Activated CD4-positive, CD25-positive, alpha-beta regulatory T cell (primary cell): ENCODE results near the gene NDUFS3.

Experiments used
- DNase-seq, 4 experiments: peaks; one replicate each; lab custom pipeline; 2025; lab: John Stamatoyannopoulos, UW

The NDUFS3 gene

DNA sequence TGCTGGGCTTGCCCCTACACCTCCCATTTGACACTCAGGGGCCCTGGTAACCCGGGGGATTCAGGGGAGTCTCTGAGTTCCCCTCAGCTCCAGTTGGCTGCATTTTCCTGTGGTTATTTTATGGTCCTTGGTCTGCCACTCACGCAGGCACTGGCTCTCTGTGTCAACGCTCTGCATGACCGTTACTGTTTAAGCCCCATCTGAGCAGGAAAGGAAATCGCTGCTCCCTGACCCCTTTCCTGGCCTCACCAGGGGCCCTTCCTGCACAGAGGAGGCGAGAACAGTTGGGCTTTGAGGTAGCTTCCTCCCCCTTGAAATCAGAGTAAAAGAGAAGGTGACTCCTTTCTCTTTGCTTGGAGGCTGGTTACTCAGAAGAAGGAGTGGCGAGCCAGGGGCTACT is 12.9 kb downstream of the NDUFS3 start:
- DNase-seq = no peak

DNA sequence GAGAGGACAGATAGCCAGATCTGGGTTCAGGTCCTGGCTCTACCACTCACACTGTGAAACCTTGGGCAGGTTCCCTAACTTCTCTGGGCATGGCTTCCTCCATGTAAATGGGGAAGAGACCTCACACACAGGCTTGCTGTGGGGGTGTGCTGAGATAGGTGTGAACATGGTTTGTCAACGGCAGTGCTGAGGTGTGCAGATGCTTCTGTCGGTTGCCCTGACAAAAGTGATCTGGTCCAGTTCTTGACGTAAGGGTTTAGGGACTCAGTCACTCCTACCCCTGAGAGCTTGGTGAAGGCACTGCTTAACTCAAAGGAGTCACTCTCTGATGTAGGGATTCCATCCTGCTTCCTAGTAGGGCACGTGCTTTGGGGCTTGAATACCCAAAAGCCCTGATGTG is 13.4 kb downstream of the NDUFS3 start:
- DNase-seq = no peak

GRCh38 chr11:47592970-47593369 is 14.1 kb downstream of the NDUFS3 start:
- no peak for DNase-seq

DNA sequence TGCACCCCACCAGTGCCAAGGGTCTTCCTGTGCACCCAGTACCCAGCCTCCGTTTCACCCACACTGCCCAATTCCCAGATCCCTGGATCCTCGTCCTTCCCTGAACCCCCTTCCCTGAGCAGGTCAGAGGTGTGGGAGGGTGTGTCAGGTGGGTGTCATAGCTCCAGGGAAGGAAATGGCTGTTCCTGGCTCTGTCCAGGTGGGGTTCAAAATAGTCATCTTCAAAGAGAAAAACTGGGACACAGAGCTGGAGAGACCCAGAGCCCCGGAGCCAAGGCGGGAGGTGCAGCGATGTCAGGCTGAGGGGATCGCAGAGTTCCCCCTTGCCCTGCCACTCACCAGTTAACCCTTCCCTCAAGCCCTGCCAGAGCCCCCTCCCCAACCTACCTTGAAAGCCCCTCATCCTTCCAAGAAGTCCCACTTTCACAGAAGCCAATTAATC is 14.6 kb downstream of the NDUFS3 start:
- DNase-seq = no peak

GRCh38 chr11:47593934-47594855 is 15.3 kb downstream of the NDUFS3 start, which contains the start of gene C1QTNF4:
Gene C1QTNF4 (minus strand): TSS chr11:47594411. CDS start chr11:47590810, 3,601 bp downstream.
- DNase-seq = no peak

GRCh38 chr11:47595029-47595428 is 16.2 kb downstream of the NDUFS3 start:
- DNase-seq = no peak

GRCh38 chr11:47595967-47596366 is 17.1 kb downstream of the NDUFS3 start:
- no peak for DNase-seq

GRCh38 chr11:47599902-47600301 is 21.0 kb downstream of the NDUFS3 start:
- no peak for DNase-seq

DNA sequence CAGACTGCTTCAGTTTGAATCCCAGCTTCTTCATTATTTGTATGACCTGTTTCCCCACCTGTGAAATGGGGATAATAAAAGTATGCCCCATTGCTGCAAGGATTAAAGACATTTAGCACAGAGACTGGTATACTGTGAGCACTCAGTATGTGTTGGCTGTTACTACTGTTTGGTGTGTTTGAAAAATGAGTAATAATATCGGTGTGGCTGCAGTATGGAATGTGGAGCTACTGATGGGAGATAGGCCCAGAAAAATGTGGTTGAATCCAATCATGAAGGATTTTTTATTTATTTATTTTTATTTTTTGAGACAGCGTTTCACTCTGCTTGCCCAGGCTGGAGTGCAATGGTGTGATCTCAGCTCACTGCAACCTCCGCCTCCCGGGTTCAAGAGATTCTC is 24.4 kb downstream of the NDUFS3 start:
- DNase-seq = no peak

- no peak for DNase-seq
Observed at GRCh38 chr11:47605921-47606320, 27.0 kb downstream of the NDUFS3 start.

GRCh38 chr11:47606731-47607130 is 27.9 kb downstream of the NDUFS3 start:
- DNase-seq = no peak

DNA sequence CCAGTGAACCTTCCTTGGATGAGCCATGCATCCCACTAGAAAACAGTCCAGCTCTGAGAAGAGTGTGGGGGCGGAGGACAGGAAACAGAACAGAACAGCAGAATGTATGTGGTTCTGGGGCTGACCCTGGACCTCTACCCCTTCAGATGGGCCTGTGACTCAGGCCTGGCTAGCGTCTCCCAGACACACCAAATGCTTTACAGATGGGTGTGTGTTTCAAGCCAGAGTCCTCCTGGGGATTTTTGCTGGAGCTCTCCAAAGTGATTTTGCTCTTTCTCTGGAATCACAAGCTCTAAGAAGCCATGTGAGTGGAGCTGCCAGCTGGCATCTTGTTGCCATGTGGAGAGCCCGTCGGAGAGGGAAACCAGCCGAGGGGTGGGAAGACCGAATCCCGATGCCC is 28.5 kb downstream of the NDUFS3 start:
- DNase-seq = no peak

GRCh38 chr11:47609675-47610074 is 30.8 kb downstream of the NDUFS3 start:
- DNase-seq = no peak

DNA sequence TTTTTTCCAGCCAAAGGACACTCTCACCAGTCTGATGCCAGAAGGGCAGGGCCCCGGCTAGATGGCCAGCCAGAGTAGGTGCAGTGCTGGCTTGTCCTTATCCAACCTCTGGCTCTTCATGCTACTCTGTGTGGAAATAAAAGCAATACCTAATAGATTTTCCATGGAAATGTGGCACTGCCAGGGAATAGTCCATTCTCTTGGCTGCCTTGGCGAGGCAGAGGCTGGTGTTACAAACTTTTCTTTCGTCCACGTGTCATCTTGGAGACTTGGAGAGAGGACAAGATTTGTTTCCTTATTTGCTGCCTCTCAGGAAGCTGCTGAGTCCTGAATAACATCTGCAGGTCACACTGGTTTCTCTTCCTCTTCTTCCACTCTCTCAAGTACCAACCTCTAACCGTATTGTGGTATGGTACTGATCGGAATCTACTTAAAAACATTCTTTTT is 32.5 kb downstream of the NDUFS3 start:
- DNase-seq = no peak

DNA sequence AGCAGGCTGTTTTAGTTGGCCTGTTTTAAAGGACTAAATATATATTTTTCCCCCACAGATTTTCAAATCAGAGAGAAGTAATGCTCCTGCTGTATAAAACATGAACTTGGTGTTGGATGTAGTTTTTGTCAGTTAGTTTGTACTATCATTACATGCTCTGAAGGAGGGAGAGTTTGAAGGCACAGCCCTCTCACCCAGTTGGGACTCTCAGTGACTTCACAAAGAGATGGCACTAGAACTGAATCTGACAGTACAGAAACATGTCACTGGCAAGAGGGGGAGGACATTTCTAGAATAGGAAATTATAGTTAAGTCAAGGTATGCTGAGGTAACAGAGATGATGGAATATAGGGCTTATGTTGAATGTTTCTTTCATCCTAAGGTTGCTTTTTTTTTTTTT is 36.4 kb downstream of the NDUFS3 start:
- DNase-seq = no peak

DNA sequence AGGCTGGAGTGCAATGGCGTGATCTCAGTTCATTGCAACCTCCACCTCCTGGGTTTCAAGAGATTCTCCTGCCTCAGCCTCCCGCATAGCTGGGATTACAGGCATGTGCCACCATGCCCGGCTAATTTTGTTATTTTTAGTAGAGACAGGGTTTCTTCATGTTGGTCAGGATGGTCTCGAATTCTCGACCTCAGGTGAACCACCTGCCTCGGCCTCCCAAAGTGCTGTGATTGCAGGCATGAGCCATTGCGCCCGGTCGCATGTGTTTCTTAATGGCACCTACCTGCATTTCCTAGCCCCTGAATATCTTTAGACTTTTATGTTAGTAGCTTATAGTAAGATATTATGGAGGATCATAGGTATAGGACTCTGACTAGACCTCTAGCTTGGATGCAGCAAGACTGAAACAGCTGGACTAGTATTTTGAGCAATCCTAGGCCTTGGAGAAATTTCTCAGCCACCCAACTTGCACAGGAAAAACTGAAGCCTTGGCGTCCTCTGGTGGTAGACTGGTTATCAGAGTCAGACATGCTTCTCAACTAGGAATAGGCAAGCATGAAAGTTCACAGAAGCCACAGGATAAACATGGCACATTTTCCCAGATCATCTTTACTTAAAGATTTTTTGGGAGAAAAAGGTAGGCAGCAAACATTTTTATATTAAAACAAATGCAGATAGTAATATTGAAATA is 38.0 kb downstream of the NDUFS3 start:
- no peak for DNase-seq

GRCh38 chr11:47617417-47617809 is 38.5 kb downstream of the NDUFS3 start:
- DNase-seq = no peak

GRCh38 chr11:47620836-47621378 is 42.0 kb downstream of the NDUFS3 start:
- no peak for DNase-seq

DNA sequence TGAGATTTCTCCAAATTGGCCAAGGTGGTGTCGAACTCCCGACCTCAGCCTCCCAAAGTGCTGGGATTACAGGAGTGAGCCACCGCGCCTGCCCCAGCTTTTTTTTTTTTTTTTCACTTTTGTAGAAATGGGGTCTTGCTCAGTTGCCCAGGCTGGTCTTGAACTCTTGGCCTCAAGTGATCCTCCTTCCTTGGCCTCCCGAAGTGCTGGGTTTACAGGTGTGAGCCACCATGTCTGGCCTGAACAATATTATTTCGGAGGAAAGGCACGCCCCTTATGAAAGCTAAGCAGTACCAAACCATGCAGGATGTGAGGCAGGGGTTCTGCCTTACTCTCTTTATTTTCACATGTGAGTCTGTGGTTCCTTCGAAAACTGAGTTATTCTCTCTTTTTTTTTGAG is 47.4 kb downstream of the NDUFS3 start:
- no peak for DNase-seq

- DNase-seq = no peak
Observed at GRCh38 chr11:47628026-47628425, 49.2 kb downstream of the NDUFS3 start.

DNA sequence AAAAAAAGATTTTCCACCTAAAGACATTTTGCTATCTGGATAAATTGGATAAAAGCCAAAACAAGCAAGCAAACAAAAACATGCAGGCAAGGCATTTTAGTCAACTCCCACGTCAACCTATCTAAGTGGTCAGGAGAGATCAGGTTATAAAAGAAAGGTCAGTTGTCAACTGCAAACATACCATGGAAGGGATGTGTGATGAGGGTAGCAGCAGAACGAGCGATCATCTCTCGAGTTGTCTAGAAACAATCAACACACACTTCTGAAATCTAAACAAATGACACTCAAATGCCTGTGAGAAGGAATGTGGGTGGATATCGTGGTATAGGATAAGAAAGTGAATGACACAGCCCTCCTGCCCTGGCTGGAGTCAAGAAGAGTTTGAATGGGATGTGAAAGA is 52.6 kb downstream of the NDUFS3 start:
- no peak for DNase-seq
